Kidney (tissue), 14 donors: ENCODE measurements around the gene GINS1. TPM values are rescaled to one million over a fixed set of nuclear protein-coding genes. Genes with fewer than 3 reads are reported as not detected.

Experiments
- DNase-seq, 5 donors: peaks; one replicate each; pipeline ENCODE4 v3.0.0-alpha.2; 2013 to 2020
- FAIRE-seq: peaks from 2 replicates; lab custom pipeline; 2012; peaks lifted over from hg19 to GRCh38; lab: Jason Lieb, UNC
- H3K27ac ChIP-seq, 2 donors: one replicate each; pipeline ENCODE4 v1.7.0; 2013; ENCODE audit warnings: low read depth in 2 of 2, low read length in 2 of 2, inconsistent platforms in 1 of 2
- H3K27me3 ChIP-seq: one replicate; pipeline ENCODE4 v1.7.1; 2013; ENCODE audit warnings: low read length, inconsistent platforms; ENCODE audit not compliant: control insufficient read depth, insufficient read depth
- H3K36me3 ChIP-seq, 3 donors: one replicate each; pipeline versions ENCODE4 v1.7.0 to v1.7.1; 2013; ENCODE audit warnings: low read length in 3 of 3, control low read depth in 1 of 3, inconsistent platforms in 1 of 3; ENCODE audit not compliant: insufficient read depth in 3 of 3, control insufficient read depth in 2 of 3
- H3K4me1 ChIP-seq, 3 donors: one replicate each; pipeline versions ENCODE4 v1.7.0 to v1.7.1; 2013; ENCODE audit warnings: low read length in 3 of 3, inconsistent platforms in 1 of 3, low read depth in 1 of 3; ENCODE audit not compliant: control insufficient read depth in 2 of 3, insufficient read depth in 2 of 3
- H3K4me3 ChIP-seq, 3 donors: one replicate each; pipeline versions ENCODE4 v1.7.0 to v1.8.1; 2013; ENCODE audit warnings: low read length in 3 of 3, control low read depth in 1 of 3, inconsistent platforms in 1 of 3
- H3K9ac ChIP-seq, 3 donors: one replicate each; pipeline versions ENCODE4 v1.7.0 to v1.7.1; 2013; ENCODE audit warnings: low read length in 3 of 3, control low read depth in 1 of 3, inconsistent platforms in 1 of 3
- H3K9me3 ChIP-seq, 3 donors: one replicate each; pipeline versions ENCODE4 v1.7.0 to v1.7.1; 2013; ENCODE audit warnings: low read length in 3 of 3, control low read depth in 1 of 3, inconsistent platforms in 1 of 3; ENCODE audit not compliant: control insufficient read depth in 2 of 3, insufficient read depth in 1 of 3
- intact Hi-C: fragments of 100-400 bp; cut with DNase I; formaldehyde crosslinking; loops from one replicate; pipeline ENCODE4 v1.11.1; 2022
- polyA plus RNA-seq: library from polyadenylated mRNA; stranded (reverse); fragments of 350-450 nt; fragmentation: Illumina TruSeq; extraction: RNeasy Lipid Tissue Mini Kit (QIAGEN cat#74804); gene quantifications from one replicate; pipeline ENCODE4 v1.2.3, GENCODE V29; 2014; ENCODE audit warnings: low read depth, low replicate concordance; ENCODE audit not compliant: insufficient read depth
- total RNA-seq: library from RNA; stranded (reverse); fragmentation: NEBNext Ultra II Directional; extraction: Animal tissue kit (Norgen Biotek cat#: 25700); gene quantifications from one replicate; pipeline ENCODE4 v1.2.1, GENCODE V29; 2021
- TF ChIP-seq, protein P1 (sequence below): IDR thresholded peaks from 3 replicates; pipeline ENCODE4 v1.5.1; 2012; ENCODE audit warnings: mild to moderate bottlenecking, moderate library complexity, borderline replicate concordance; ENCODE audit not compliant: insufficient read depth; ENCODE audit errors: extremely low read depth
- donor health status: control.
- donor health status: control.
- donor health status: control.
- donor health status: control.
- donor health status: control.
- donor health status: DM: yes; HTN: yes; CAD: no.
- donor health status: Normal renal cell carcinoma (clear cell type).

Gene GINS1
- total and polyA plus RNA-seq, 2 donors from 2014 or later = 1.1 to 2.4 TPM

DNA sequence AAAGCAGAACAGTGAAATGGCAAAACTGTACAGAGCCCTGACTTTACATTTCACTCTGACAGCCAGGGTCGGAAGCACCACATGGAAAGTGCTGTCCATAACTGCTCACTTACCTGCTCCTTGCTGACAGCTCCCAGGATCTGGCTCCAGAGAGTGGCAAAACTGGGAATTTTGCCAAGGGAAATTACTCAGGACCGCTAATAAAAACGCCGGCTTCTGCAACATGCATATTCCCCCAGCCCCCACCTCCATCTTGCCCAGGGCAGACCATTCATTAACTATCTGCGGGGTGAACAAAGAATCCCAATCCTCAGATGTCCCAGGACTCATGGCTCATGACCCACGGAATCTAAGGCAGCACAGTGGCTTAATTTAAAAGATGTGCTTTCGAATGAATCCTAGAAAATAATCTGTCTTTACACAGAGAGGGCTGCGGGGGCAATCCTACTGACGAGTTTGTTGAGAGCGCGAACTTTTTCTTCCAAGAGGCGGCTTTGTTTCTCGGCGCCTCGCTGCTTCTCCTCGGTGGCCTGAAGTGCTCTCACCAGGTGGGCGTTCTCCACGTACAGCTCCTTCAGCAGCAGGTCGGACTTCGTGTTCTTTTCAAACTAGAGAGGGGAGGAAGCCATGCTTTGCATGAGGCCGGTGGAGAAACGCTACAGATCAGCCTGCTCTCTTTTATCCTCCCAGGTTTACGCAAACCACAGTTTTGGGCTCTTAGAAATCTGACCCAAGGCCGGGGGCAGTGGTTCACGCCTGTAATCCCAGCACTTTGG lies 45.8 kb downstream of the GINS1 start:
- no peak for FAIRE-seq

DNA sequence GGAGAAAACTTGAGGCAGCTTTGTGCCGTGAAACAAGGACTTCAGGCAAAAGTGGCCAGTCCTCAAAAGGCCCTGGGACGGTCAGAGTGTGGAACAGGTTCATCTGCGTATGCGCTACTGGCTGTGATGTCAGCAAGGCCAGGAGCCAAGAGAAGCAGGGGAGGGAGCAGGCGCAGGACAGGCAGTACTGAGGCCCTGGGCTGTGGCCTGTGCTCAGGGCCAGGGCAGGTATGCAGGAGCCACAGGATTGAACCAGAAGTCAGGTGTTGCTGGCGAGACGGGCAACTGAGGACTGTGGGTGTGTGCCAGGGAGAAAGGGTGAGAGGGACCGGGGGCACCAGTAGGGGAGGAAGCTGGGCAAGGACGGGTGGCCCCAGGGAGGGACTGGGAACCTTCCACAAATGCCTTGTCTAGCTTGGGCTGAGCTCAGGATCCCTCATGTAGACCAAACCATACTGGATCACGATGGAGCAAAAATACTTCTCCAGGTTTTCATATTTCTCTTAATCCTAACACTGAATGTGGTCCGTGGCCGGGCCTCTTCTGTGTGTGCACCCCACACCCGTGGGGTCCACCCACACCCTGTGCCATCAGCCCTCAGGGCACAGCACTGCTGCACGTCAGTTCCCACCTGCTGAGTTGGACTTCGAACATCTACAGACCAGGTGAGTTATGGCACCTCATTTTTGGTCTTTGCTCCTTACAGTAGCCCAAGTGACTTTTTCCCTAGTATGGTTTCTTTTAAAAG lies 46.9 kb downstream of the GINS1 start:
- H3K36me3 ChIP-seq = peaks cover 2 to 28% (median 15%) of the 10 kb centered on the region in 3 donors
- no peak overlapping the region for H3K4me3 ChIP-seq
- no peak overlapping the region for H3K27ac ChIP-seq
- TF ChIP-seq, protein P1, sequence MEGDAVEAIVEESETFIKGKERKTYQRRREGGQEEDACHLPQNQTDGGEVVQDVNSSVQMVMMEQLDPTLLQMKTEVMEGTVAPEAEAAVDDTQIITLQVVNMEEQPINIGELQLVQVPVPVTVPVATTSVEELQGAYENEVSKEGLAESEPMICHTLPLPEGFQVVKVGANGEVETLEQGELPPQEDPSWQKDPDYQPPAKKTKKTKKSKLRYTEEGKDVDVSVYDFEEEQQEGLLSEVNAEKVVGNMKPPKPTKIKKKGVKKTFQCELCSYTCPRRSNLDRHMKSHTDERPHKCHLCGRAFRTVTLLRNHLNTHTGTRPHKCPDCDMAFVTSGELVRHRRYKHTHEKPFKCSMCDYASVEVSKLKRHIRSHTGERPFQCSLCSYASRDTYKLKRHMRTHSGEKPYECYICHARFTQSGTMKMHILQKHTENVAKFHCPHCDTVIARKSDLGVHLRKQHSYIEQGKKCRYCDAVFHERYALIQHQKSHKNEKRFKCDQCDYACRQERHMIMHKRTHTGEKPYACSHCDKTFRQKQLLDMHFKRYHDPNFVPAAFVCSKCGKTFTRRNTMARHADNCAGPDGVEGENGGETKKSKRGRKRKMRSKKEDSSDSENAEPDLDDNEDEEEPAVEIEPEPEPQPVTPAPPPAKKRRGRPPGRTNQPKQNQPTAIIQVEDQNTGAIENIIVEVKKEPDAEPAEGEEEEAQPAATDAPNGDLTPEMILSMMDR = no peak
- DNase-seq = no peak
- H3K9me3 ChIP-seq = no peaks in the 10 kb centered on the region
- intact Hi-C loops = no loop called here
- no peaks in the 10 kb centered on the region for H3K4me1 ChIP-seq
- H3K27me3 ChIP-seq = no peaks in the 10 kb centered on the region
- H3K9ac ChIP-seq = no peak overlapping the region
- FAIRE-seq = no peak

More for the DNA sequence above, 45.8 kb downstream of the GINS1 start:
- H3K9me3 ChIP-seq = no peaks in the 10 kb centered on the region
- no peaks in the 10 kb centered on the region for H3K27me3 ChIP-seq
- intact Hi-C loops = no loop called here
- H3K4me3 ChIP-seq = no peak overlapping the region
- TF ChIP-seq, protein P1 = no peak
- H3K27ac ChIP-seq = no peak overlapping the region
- peaks cover 2 to 20% (median 15%) of the 10 kb centered on the region in 3 donors for H3K36me3 ChIP-seq
- peak in 2 of 5 donors; percentile 12 to 21 for DNase-seq
- no peaks in the 10 kb centered on the region for H3K4me1 ChIP-seq
- no peak overlapping the region for H3K9ac ChIP-seq

DNA sequence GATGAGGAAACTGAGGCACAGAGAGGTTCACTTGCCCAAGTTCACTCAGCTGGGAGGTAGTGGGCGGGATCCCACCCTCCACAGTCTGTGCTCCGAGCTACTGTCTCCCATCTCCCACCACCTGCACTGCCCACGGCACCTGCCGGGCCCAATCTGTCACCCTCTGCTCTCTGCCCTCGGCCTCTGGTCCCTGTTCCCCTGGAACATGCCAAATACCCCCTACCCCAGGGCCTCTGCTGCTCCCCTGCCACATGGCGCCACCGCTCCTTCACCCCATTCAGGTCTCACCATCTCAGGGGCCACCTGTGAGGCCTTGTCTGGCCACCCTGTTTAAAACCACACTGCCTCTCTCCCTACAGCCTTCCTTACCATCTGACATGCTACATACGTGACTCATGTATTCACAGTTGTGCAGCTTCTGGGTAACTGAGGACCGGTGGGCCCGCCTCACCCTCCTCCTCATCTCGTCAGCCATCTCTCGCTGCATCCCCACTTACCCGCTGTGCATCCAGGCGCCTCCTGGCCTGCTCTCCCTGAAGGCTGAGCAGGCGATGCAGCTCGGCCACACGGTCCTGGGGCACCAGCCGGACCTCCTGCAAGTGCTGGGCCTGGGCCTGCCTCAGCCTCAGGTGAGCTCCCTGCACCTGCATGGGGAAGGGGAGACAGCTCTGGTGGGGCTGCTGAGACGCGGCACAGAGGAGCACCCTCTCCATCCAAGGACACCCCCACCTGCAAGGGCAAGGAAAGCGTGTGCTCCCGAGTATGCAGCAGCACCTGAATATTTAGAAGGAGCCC lies 50.6 kb downstream of the GINS1 start:
- Histone ChIP-seq H3K9me3 (no peaks in the 10 kb centered on the region), H3K27me3 (no peaks in the 10 kb centered on the region), H3K9ac (no peak overlapping the region), H3K36me3 (peaks cover 2 to 32% (median 9%) of the 10 kb centered on the region in 3 donors), H3K4me3 (no peak overlapping the region), H3K4me1 (no peaks in the 10 kb centered on the region), H3K27ac (no peak overlapping the region)
- TF ChIP-seq, protein P1 = no peak
- intact Hi-C loops = no loop called here
- no peak for DNase-seq
- FAIRE-seq = no peak
